ENCODE results near the gene ARMC6.

Gene ARMC6

GRCh38 chr19:19071897-19072296 is 38.5 kb downstream of the ARMC6 start:
- Histone ChIP-seq H2AFZ (ENCODE audit: low read depth, low read length, severe bottlenecking) (no peak overlapping the region), H3K79me2 (ENCODE audit: insufficient read depth, low read length) (peaks cover 15% of the 10 kb centered on the region), H3K9me3 (ENCODE audit: insufficient read depth, low read length) (no peaks in the 10 kb centered on the region), H3F3A (ENCODE audit: insufficient read depth) (0 out of 2 replicates have a peak, but pooled peaks cover 4% of the 10 kb centered on the region), H3K27me3 (ENCODE audit: low read length) (no peaks in the 10 kb centered on the region), H3K9me2 (replicated peaks; ENCODE audit: insufficient read depth, low read length) (no peaks in the 10 kb centered on the region), H4K20me1 (ENCODE audit: low read depth, low read length) (no peaks in the 10 kb centered on the region), H3K4me2 (ENCODE audit: low read depth, low read length, poor library complexity, severe bottlenecking) (no peak overlapping the region), H3K4me3 (ENCODE audit: insufficient read depth, low read length, poor library complexity, severe bottlenecking) (no peak overlapping the region), H3K36me3 (ENCODE audit: low read length) (no peaks in the 10 kb centered on the region), H3K27ac (ENCODE audit: low read depth, low read length) (no peak overlapping the region), H3K9ac (ENCODE audit: low read length) (no peak overlapping the region)
- TF ChIP-seq CTCF (IDR thresholded peaks at IDR 0.05; ENCODE audit: insufficient read depth, low read length, poor library complexity, severe bottlenecking) = no peak
- TF ChIP-seq EZH2phosphoT487 (conservative IDR thresholded peaks at IDR 0.05; ENCODE audit: low read length) = no peak

GRCh38 chr19:19074196-19074882 is 40.9 kb downstream of the ARMC6 start:
- no peak overlapping the region for H3K27ac ChIP-seq (ENCODE audit: low read depth, low read length)
- H2AFZ ChIP-seq (ENCODE audit: low read depth, low read length, severe bottlenecking) = no peak overlapping the region
- no peak overlapping the region for H3K9ac ChIP-seq (ENCODE audit: low read length)
- no peak overlapping the region for H3K4me2 ChIP-seq (ENCODE audit: low read depth, low read length, poor library complexity, severe bottlenecking)
- no peaks in the 10 kb centered on the region for H3K9me3 ChIP-seq (ENCODE audit: insufficient read depth, low read length)
- no peaks in the 10 kb centered on the region for H3K36me3 ChIP-seq (ENCODE audit: low read length)
- 0 out of 2 replicates have a peak, but pooled peaks cover 6% of the 10 kb centered on the region for H3K79me2 ChIP-seq (ENCODE audit: insufficient read depth, low read length)
- no peak for TF ChIP-seq CTCF (IDR thresholded peaks at IDR 0.05; ENCODE audit: insufficient read depth, low read length, poor library complexity, severe bottlenecking)
- TF ChIP-seq EZH2phosphoT487 (conservative IDR thresholded peaks at IDR 0.05; ENCODE audit: low read length) = no peak
- H3K9me2 ChIP-seq (replicated peaks; ENCODE audit: insufficient read depth, low read length) = no peaks in the 10 kb centered on the region
- H4K20me1 ChIP-seq (ENCODE audit: low read depth, low read length) = no peaks in the 10 kb centered on the region
- no peak overlapping the region for H3K4me3 ChIP-seq (ENCODE audit: insufficient read depth, low read length, poor library complexity, severe bottlenecking)
- H3F3A ChIP-seq (ENCODE audit: insufficient read depth) = no peaks in the 10 kb centered on the region
- no peaks in the 10 kb centered on the region for H3K27me3 ChIP-seq (ENCODE audit: low read length)

GRCh38 chr19:19075126-19075525 is 41.7 kb downstream of the ARMC6 start:
- no peak overlapping the region for H3K27ac ChIP-seq (ENCODE audit: low read depth, low read length)
- no peak overlapping the region for H3K4me3 ChIP-seq (ENCODE audit: insufficient read depth, low read length, poor library complexity, severe bottlenecking)
- no peaks in the 10 kb centered on the region for H3K9me2 ChIP-seq (replicated peaks; ENCODE audit: insufficient read depth, low read length)
- no peaks in the 10 kb centered on the region for H3K36me3 ChIP-seq (ENCODE audit: low read length)
- 0 out of 2 replicates have a peak, but pooled peaks cover 6% of the 10 kb centered on the region for H3K79me2 ChIP-seq (ENCODE audit: insufficient read depth, low read length)
- no peaks in the 10 kb centered on the region for H3K27me3 ChIP-seq (ENCODE audit: low read length)
- no peak overlapping the region for H3K9ac ChIP-seq (ENCODE audit: low read length)
- no peak overlapping the region for H3K4me2 ChIP-seq (ENCODE audit: low read depth, low read length, poor library complexity, severe bottlenecking)
- no peaks in the 10 kb centered on the region for H3K9me3 ChIP-seq (ENCODE audit: insufficient read depth, low read length)
- no peaks in the 10 kb centered on the region for H3F3A ChIP-seq (ENCODE audit: insufficient read depth)
- TF ChIP-seq EZH2phosphoT487 (conservative IDR thresholded peaks at IDR 0.05; ENCODE audit: low read length) (no peak), CTCF (IDR thresholded peaks at IDR 0.05; ENCODE audit: insufficient read depth, low read length, poor library complexity, severe bottlenecking) (no peak)
- no peaks in the 10 kb centered on the region for H4K20me1 ChIP-seq (ENCODE audit: low read depth, low read length)
- H2AFZ ChIP-seq (ENCODE audit: low read depth, low read length, severe bottlenecking) = no peak overlapping the region

All from SU-DHL-6 (cell line).